H9 (cell line): ENCODE data around the gene ZDHHC24. TPM values are rescaled to one million over a fixed set of nuclear protein-coding genes. Genes with fewer than 3 reads are reported as not detected.

ENCODE experiments used
- DNase-seq: peaks from one replicate; pipeline ENCODE4 v3.0.0-alpha.2; 2017
- H2AFZ ChIP-seq: one replicate; pipeline ENCODE4 v1.6.1; 2013; ENCODE audit warnings: mild to moderate bottlenecking, low read length, control low read depth, moderate library complexity
- H2AK5ac ChIP-seq: 2 replicates; pipeline ENCODE4 v1.6.1; 2013; ENCODE audit warnings: low read length, control low read depth, mixed read lengths; ENCODE audit not compliant: insufficient read length
- H2BK120ac ChIP-seq: one replicate; pipeline ENCODE4 v1.6.1; 2013; ENCODE audit warnings: low read depth, mild to moderate bottlenecking, low read length, control low read depth, inconsistent platforms; ENCODE audit not compliant: poor library complexity, severe bottlenecking
- H2BK12ac ChIP-seq: 2 replicates; pipeline ENCODE4 v1.6.1; 2013; ENCODE audit warnings: low read length, control low read depth, mixed read lengths, low read depth; ENCODE audit not compliant: insufficient read length
- H2BK15ac ChIP-seq: 2 replicates; pipeline ENCODE4 v1.6.1; 2013; ENCODE audit warnings: low read depth, low read length, control low read depth
- H2BK20ac ChIP-seq: one replicate; pipeline ENCODE4 v1.6.1; 2013; ENCODE audit warnings: low read depth, mild to moderate bottlenecking, low read length, control low read depth, inconsistent platforms; ENCODE audit not compliant: poor library complexity, severe bottlenecking
- H2BK5ac ChIP-seq: 2 replicates; pipeline ENCODE4 v1.6.1; 2013; ENCODE audit warnings: low read length, control low read depth, mixed read lengths; ENCODE audit not compliant: insufficient read length
- H3K14ac ChIP-seq: 2 replicates; pipeline ENCODE4 v1.6.1; 2013; ENCODE audit warnings: low read length, control low read depth; ENCODE audit not compliant: insufficient read depth
- H3K18ac ChIP-seq: 2 replicates; pipeline ENCODE4 v1.6.1; 2013; ENCODE audit warnings: low read depth, mild to moderate bottlenecking, mixed read lengths, low read length, control low read depth; ENCODE audit not compliant: insufficient read length
- H3K23ac ChIP-seq: 2 replicates; pipeline ENCODE4 v1.6.1; 2013; ENCODE audit warnings: low read length, control low read depth, mixed read lengths, low read depth; ENCODE audit not compliant: insufficient read length
- H3K23me2 ChIP-seq: 2 replicates; pipeline ENCODE4 v1.6.1; 2013; ENCODE audit warnings: low read depth, mild to moderate bottlenecking, mixed read lengths, low read length, control low read depth; ENCODE audit not compliant: insufficient read length, poor library complexity, severe bottlenecking
- H3K27ac ChIP-seq: 2 replicates; pipeline ENCODE4 v1.5.1; 2013; ENCODE audit warnings: low read length, control low read depth, mixed read lengths, low read depth; ENCODE audit not compliant: insufficient read length
- H3K27me3 ChIP-seq: 2 replicates; pipeline ENCODE4 v1.6.1; 2013; ENCODE audit warnings: low read length, control low read depth, inconsistent platforms; ENCODE audit not compliant: insufficient read depth
- H3K4ac ChIP-seq: 2 replicates; pipeline ENCODE4 v1.6.1; 2013; ENCODE audit warnings: low read depth, mild to moderate bottlenecking, control low read depth, inconsistent platforms, low read length, moderate library complexity
- H3K4me1 ChIP-seq: 2 replicates; pipeline ENCODE4 v1.6.1; 2013; ENCODE audit warnings: low read length, control low read depth, inconsistent platforms; ENCODE audit not compliant: insufficient read depth
- H3K4me2 ChIP-seq: 2 replicates; pipeline ENCODE4 v1.6.1; 2013; ENCODE audit warnings: low read length, control low read depth, mixed read lengths; ENCODE audit not compliant: insufficient read length, insufficient read depth
- H3K56ac ChIP-seq: 2 replicates; pipeline ENCODE4 v1.6.1; 2013; ENCODE audit warnings: low read depth, mild to moderate bottlenecking, mixed read lengths, low read length, control low read depth; ENCODE audit not compliant: insufficient read length
- H3K79me1 ChIP-seq: 2 replicates; pipeline ENCODE4 v1.6.1; 2013; ENCODE audit warnings: low read depth, mild to moderate bottlenecking, moderate library complexity, low read length, control low read depth, inconsistent platforms; ENCODE audit not compliant: insufficient read depth, poor library complexity, severe bottlenecking
- H3K79me2 ChIP-seq: 2 replicates; pipeline ENCODE4 v1.6.1; 2013; ENCODE audit warnings: low read length, control low read depth, inconsistent platforms; ENCODE audit not compliant: insufficient read depth
- H3K9ac ChIP-seq: 2 replicates; pipeline ENCODE4 v1.6.1; 2013; ENCODE audit warnings: low read length, control low read depth, mixed read lengths; ENCODE audit not compliant: insufficient read length; ENCODE audit errors: extremely low read depth
- H3K9me3 ChIP-seq: one replicate; pipeline ENCODE4 v1.6.1; 2013; ENCODE audit warnings: low read depth, low read length, inconsistent platforms; ENCODE audit not compliant: control insufficient read depth
- H3T11ph ChIP-seq: one replicate; pipeline ENCODE4 v1.6.1; 2013; ENCODE audit warnings: mild to moderate bottlenecking, low read length, control low read depth, inconsistent platforms
- H4K20me1 ChIP-seq: one replicate; pipeline ENCODE4 v1.6.1; 2013; ENCODE audit not compliant: control insufficient read depth, insufficient read length, insufficient read depth
- H4K5ac ChIP-seq: 2 replicates; pipeline ENCODE4 v1.6.1; 2013; ENCODE audit warnings: low read depth, mild to moderate bottlenecking, mixed read lengths, low read length, control low read depth; ENCODE audit not compliant: insufficient read length
- H4K8ac ChIP-seq: replicated peaks from 2 replicates; pipeline ENCODE4 v1.6.1; 2013; ENCODE audit warnings: low read length, control low read depth, mixed read lengths, low read depth; ENCODE audit not compliant: insufficient read length
- H4K91ac ChIP-seq: 2 replicates; pipeline ENCODE4 v1.6.1; 2013; ENCODE audit warnings: low read depth, mild to moderate bottlenecking, moderate library complexity, mixed read lengths, low read length, control low read depth; ENCODE audit not compliant: insufficient read length
- H3K27ac Mint-ChIP-seq, 3 experiments: 2 replicates in 2 of 3; 3 replicates in 1 of 3; pipeline ENCODE4 v1.8.0; 2020 to 2021; ENCODE audit warnings: mixed read lengths in 3 of 3, mild to moderate bottlenecking in 1 of 3, moderate library complexity in 1 of 3
- H3K27me3 Mint-ChIP-seq: 2 replicates; pipeline ENCODE4 v1.8.0; 2021; ENCODE audit warnings: low read depth, mild to moderate bottlenecking, moderate library complexity, mixed read lengths
- H3K36me3 Mint-ChIP-seq, 3 experiments: 2 replicates in 2 of 3; 3 replicates in 1 of 3; pipeline ENCODE4 v1.8.0; 2020 to 2021; ENCODE audit warnings: low read depth in 3 of 3, mixed read lengths in 3 of 3; ENCODE audit not compliant: insufficient read depth in 1 of 3
- H3K4me1 Mint-ChIP-seq, 2 experiments: 2 replicates each; pipeline ENCODE4 v1.8.0; 2020; ENCODE audit warnings: mixed read lengths in 2 of 2
- H3K4me3 Mint-ChIP-seq, 2 experiments: 2 replicates in 1 of 2; 3 replicates in 1 of 2; pipeline ENCODE4 v1.8.0; 2020 to 2021; ENCODE audit warnings: mild to moderate bottlenecking in 2 of 2, mixed read lengths in 2 of 2, moderate library complexity in 1 of 2
- H3K9me3 Mint-ChIP-seq, 2 experiments: 2 replicates in 1 of 2; 3 replicates in 1 of 2; pipeline ENCODE4 v1.8.0; 2020; ENCODE audit warnings: mild to moderate bottlenecking in 2 of 2, mixed read lengths in 2 of 2, moderate library complexity in 1 of 2
- CTCF ChIP-seq: fragments of 200-600 bp; sonication (generic); conservative IDR thresholded peaks from 3 replicates; pipeline ENCODE4 v1.8.0; 2021; ENCODE audit warnings: antibody characterized with exemption, mild to moderate bottlenecking
- WGBS: extraction: QIAGEN DNeasy Blood & Tissue Kit; methylation state at CpG from one replicate; pipeline ENCODE4 v1.1.7; 2013; ENCODE audit warnings: missing lambda C conversion rate, low lambda C conversion rate, mixed read lengths; ENCODE audit not compliant: insufficient read length; ENCODE audit errors: extremely low coverage; 5-methylcytosine and 5-hydroxymethylcytosine counted together
- total RNA-seq: library from RNA; stranded (reverse); gene quantifications from 2 replicates; pipeline ENCODE4 v1.2.1, GENCODE V29; 2021

ZDHHC24 gene
- total RNA-seq, 1 experiment from 2014 or later, result 8.9 TPM

GRCh38 chr11:66543263-66544107, 2.4 kb downstream of the ZDHHC24 start:
- Histone ChIP-seq H2AK5ac (no peak overlapping the region), H2BK12ac (no peak overlapping the region), H4K5ac (no peak overlapping the region), H3K79me2 (no peaks in the 10 kb centered on the region), H2AFZ (no peak overlapping the region), H3K56ac (no peak overlapping the region), H3K4ac (no peak overlapping the region), H4K20me1 (no peaks in the 10 kb centered on the region), H2BK20ac (no peak overlapping the region), H3K23ac (no peak overlapping the region), H3K79me1 (no peaks in the 10 kb centered on the region), H2BK120ac (no peak overlapping the region), H4K91ac (no peak overlapping the region), H3K23me2 (no peaks in the 10 kb centered on the region), H3K9me3 (no peaks in the 10 kb centered on the region), H3K18ac (no peak overlapping the region), H3K4me2 (no peak overlapping the region), H3K14ac (no peak overlapping the region), H4K8ac (no peak overlapping the region), H3T11ph (no peak overlapping the region), H3K27ac (no peak overlapping the region), H2BK15ac (no peak overlapping the region), H3K4me1 (no peaks in the 10 kb centered on the region; the same call in 1 of the 2 replicates), H3K27me3 (no peaks in the 10 kb centered on the region), H3K9ac (no peak overlapping the region), H2BK5ac (no peak overlapping the region)
- TF ChIP-seq CTCF, result peak; percentile 36; the same call in 1 of the 3 replicates
- Mint-ChIP-seq H3K27me3 (no peaks in the 10 kb centered on the region; the same call in none of the 2 replicates), H3K36me3 (peaks cover 0 to 28% (median 24%) of the 10 kb centered on the region in 3 experiments), H3K4me3 (peak overlapping the region in 1 of 2 experiments; percentile 11; a peak in 2 of 5 replicates), H3K27ac (peak overlapping the region; percentile 1 to 53 (median 13); a peak in 5 of 7 replicates), H3K9me3 (no peaks in the 10 kb centered on the region), H3K4me1 (peaks cover 34 to 35% of the 10 kb centered on the region in 2 experiments)
- WGBS, result no CpG with 5 or more reads among the region's 26 CpGs
- peak; percentile 87 for DNase-seq
